Neural progenitor cell (in vitro differentiated cells): Measurements from ENCODE around the gene SLC18B1. TPM values are rescaled to one million over a fixed set of nuclear protein-coding genes. Genes with fewer than 3 reads are reported as not detected.

ENCODE experiments used
- DNase-seq: peaks from one replicate; pipeline ENCODE4 v3.0.0-alpha.2; 2016; ENCODE audit warnings: low spot score
- H2AFZ ChIP-seq: fragments of 200-600 bp; sonication (generic); replicated peaks from 2 replicates; pipeline ENCODE4 v1.6.1; 2016; ENCODE audit warnings: antibody characterized with exemption
- H3F3A ChIP-seq: fragments of 200-600 bp; sonication (generic); 2 replicates; pipeline ENCODE4 v1.6.1; 2016; ENCODE audit warnings: antibody characterized with exemption, low read depth
- H3K27ac ChIP-seq: fragments of 200-600 bp; sonication (generic); 2 replicates; pipeline ENCODE4 v1.5.1; 2016; ENCODE audit warnings: mild to moderate bottlenecking
- H3K27me3 ChIP-seq: fragments of 200-600 bp; sonication (generic); 2 replicates; pipeline ENCODE4 v1.6.1; 2016; ENCODE audit warnings: mild to moderate bottlenecking, moderate library complexity
- H3K36me3 ChIP-seq: fragments of 200-600 bp; sonication (generic); 2 replicates; pipeline ENCODE4 v1.5.1; 2016
- H3K4me1 ChIP-seq: fragments of 200-600 bp; sonication (generic); 2 replicates; pipeline ENCODE4 v1.6.1; 2016; ENCODE audit warnings: mixed run types
- H3K4me2 ChIP-seq: fragments of 200-600 bp; sonication (generic); 2 replicates; pipeline ENCODE4 v1.6.1; 2016
- H3K4me3 ChIP-seq: fragments of 200-600 bp; sonication (generic); 2 replicates; pipeline ENCODE4 v1.5.1; 2016
- H3K79me2 ChIP-seq: fragments of 200-600 bp; sonication (generic); 2 replicates; pipeline ENCODE4 v1.6.1; 2016; ENCODE audit warnings: low read depth
- H3K9ac ChIP-seq: fragments of 200-600 bp; sonication (generic); 2 replicates; pipeline ENCODE4 v1.6.1; 2016
- H3K9me3 ChIP-seq: fragments of 200-600 bp; sonication (generic); 2 replicates; pipeline ENCODE4 v1.5.1; 2016; ENCODE audit warnings: low read depth
- H4K20me1 ChIP-seq: fragments of 200-600 bp; sonication (generic); 2 replicates; pipeline ENCODE4 v1.6.1; 2016; ENCODE audit warnings: low read depth
- H3K27ac Mint-ChIP-seq: 3 replicates; pipeline ENCODE4 v1.8.0; 2021; ENCODE audit warnings: mixed read lengths
- H3K27me3 Mint-ChIP-seq: 2 replicates; pipeline ENCODE4 v1.8.0; 2022; ENCODE audit warnings: low read depth, mild to moderate bottlenecking, inconsistent platforms, moderate library complexity, mixed read lengths; ENCODE audit not compliant: insufficient read depth
- H3K36me3 Mint-ChIP-seq: 3 replicates; pipeline ENCODE4 v1.8.0; 2021; ENCODE audit warnings: mixed read lengths
- H3K4me1 Mint-ChIP-seq: 3 replicates; pipeline ENCODE4 v1.8.0; 2021; ENCODE audit warnings: mixed read lengths
- H3K4me3 Mint-ChIP-seq: 3 replicates; pipeline ENCODE4 v1.8.0; 2021; ENCODE audit warnings: mild to moderate bottlenecking, moderate library complexity, mixed read lengths
- H3K9me3 Mint-ChIP-seq: 3 replicates; pipeline ENCODE4 v1.8.0; 2020; ENCODE audit warnings: mixed read lengths
- CTCF ChIP-seq: fragments of 200-600 bp; sonication (generic); IDR thresholded peaks from 2 replicates; pipeline ENCODE4 v1.5.1; 2017; ENCODE audit warnings: antibody characterized with exemption, mild to moderate bottlenecking
- EZH2 ChIP-seq: fragments of 200-600 bp; sonication (generic); IDR thresholded peaks from 2 replicates; pipeline ENCODE4 v1.6.1; 2017; ENCODE audit warnings: antibody characterized with exemption, mild to moderate bottlenecking, moderate library complexity
- EZH2phosphoT487 ChIP-seq: fragments of 200-600 bp; sonication (generic); IDR thresholded peaks from 2 replicates; pipeline ENCODE4 v1.6.1; 2017; ENCODE audit warnings: antibody characterized with exemption
- small RNA-seq: library from RNA; depleted of rRNA; stranded (forward); fragments of <200 nt; gene quantifications from one replicate; pipeline ENCODE3, GENCODE V24; 2015
- total RNA-seq: library from RNA; depleted of rRNA; stranded (reverse); fragments of >200 nt; gene quantifications from 2 replicates; pipeline ENCODE4 v1.2.3, GENCODE V29; 2015; ENCODE audit warnings: low replicate concordance

SLC18B1 gene
- total RNA-seq, 1 donor from 2014 or later = 4.2 TPM

- no peaks in the 10 kb centered on the region for H3K79me2 ChIP-seq
- H3K4me2 ChIP-seq = no peak overlapping the region
- no peaks in the 10 kb centered on the region for H3K27me3 ChIP-seq
- Mint-ChIP-seq H3K9me3 (no peaks in the 10 kb centered on the region), H3K4me1 (no peaks in the 10 kb centered on the region), H3K4me3 (no peak overlapping the region), H3K36me3 (no peaks in the 10 kb centered on the region), H3K27ac (no peak overlapping the region), H3K27me3 (peaks cover 2% of the 10 kb centered on the region)
- no peak for DNase-seq
- no peak overlapping the region for H2AFZ ChIP-seq
- no peak overlapping the region for H3K9ac ChIP-seq
- no peak overlapping the region for H3K4me3 ChIP-seq
- H4K20me1 ChIP-seq = no peaks in the 10 kb centered on the region
- H3F3A ChIP-seq = no peaks in the 10 kb centered on the region
- no peaks in the 10 kb centered on the region for H3K4me1 ChIP-seq
- H3K36me3 ChIP-seq = no peaks in the 10 kb centered on the region
- no peak overlapping the region for H3K27ac ChIP-seq
- no peaks in the 10 kb centered on the region for H3K9me3 ChIP-seq
- no peak for TF ChIP-seq EZH2phosphoT487
Measured at GRCh38 chr6:132725947-132726607, 72.4 kb downstream of the SLC18B1 start.

GRCh38 chr6:132725471-132725870 lies 73.0 kb downstream of the SLC18B1 start:
- no peaks in the 10 kb centered on the region for H3F3A ChIP-seq
- H2AFZ ChIP-seq = no peak overlapping the region
- no peaks in the 10 kb centered on the region for H3K27me3 ChIP-seq
- no peaks in the 10 kb centered on the region for H3K9me3 ChIP-seq
- H3K9ac ChIP-seq = no peak overlapping the region
- H3K36me3 Mint-ChIP-seq = no peaks in the 10 kb centered on the region
- H3K9me3 Mint-ChIP-seq = no peaks in the 10 kb centered on the region
- H3K4me3 ChIP-seq = no peak overlapping the region
- no peaks in the 10 kb centered on the region for H4K20me1 ChIP-seq
- H3K4me1 ChIP-seq = no peaks in the 10 kb centered on the region
- no peak overlapping the region for H3K27ac ChIP-seq
- no peak overlapping the region for H3K4me2 ChIP-seq
- DNase-seq = no peak
- TF ChIP-seq EZH2phosphoT487 (no peak), CTCF (no peak), EZH2 (no peak)
- H3K36me3 ChIP-seq = no peaks in the 10 kb centered on the region
- no peaks in the 10 kb centered on the region for H3K79me2 ChIP-seq
- H3K4me1 Mint-ChIP-seq = no peaks in the 10 kb centered on the region
- H3K27me3 Mint-ChIP-seq = peaks cover 2% of the 10 kb centered on the region
- no peak overlapping the region for H3K27ac Mint-ChIP-seq
- H3K4me3 Mint-ChIP-seq = no peak overlapping the region

GRCh38 chr6:132719736-132720448 lies 78.5 kb downstream of the SLC18B1 start:
- no peak overlapping the region for H3K27ac ChIP-seq
- Mint-ChIP-seq H3K9me3 (no peaks in the 10 kb centered on the region), H3K4me3 (no peak overlapping the region), H3K4me1 (no peaks in the 10 kb centered on the region), H3K27me3 (peaks cover 2% of the 10 kb centered on the region), H3K36me3 (no peaks in the 10 kb centered on the region), H3K27ac (no peak overlapping the region)
- no peaks in the 10 kb centered on the region for H3K4me1 ChIP-seq
- no peak overlapping the region for H3K4me3 ChIP-seq
- no peak for TF ChIP-seq CTCF
- no peak for TF ChIP-seq EZH2
- no peak for TF ChIP-seq EZH2phosphoT487
- no peak for DNase-seq
- no peaks in the 10 kb centered on the region for H3K9me3 ChIP-seq
- no peaks in the 10 kb centered on the region for H3K27me3 ChIP-seq
- H3K9ac ChIP-seq = no peak overlapping the region
- H2AFZ ChIP-seq = no peak overlapping the region
- H3K4me2 ChIP-seq = no peak overlapping the region
- no peaks in the 10 kb centered on the region for H3K79me2 ChIP-seq
- no peaks in the 10 kb centered on the region for H4K20me1 ChIP-seq
- no peaks in the 10 kb centered on the region for H3K36me3 ChIP-seq
- no peaks in the 10 kb centered on the region for H3F3A ChIP-seq

Small RNA genes within 50 kb of the gene (small RNA-seq; reads per million reads assigned to genes)
- 10.0 reads per million, percentile 95 among the genes with 10 or more reads in this experiment for gene SNORA33
- gene SNORD100 = 3,960 reads per million, percentile 100 among the genes with 10 or more reads in this experiment
- 2,764 reads per million, percentile 100 among the genes with 10 or more reads in this experiment for gene SNORD101

Other genes starting within 250 kb of the SLC18B1 start
- gene TAAR8, start 246.0 kb downstream of the SLC18B1 start, total RNA-seq = not detected in 2 replicates
- not detected in 2 replicates for gene TAAR6, start 228.3 kb downstream of the SLC18B1 start, total RNA-seq
- gene TAAR5, start 208.9 kb downstream of the SLC18B1 start, total RNA-seq = not detected in 2 replicates
- gene TAAR2, start 174.4 kb downstream of the SLC18B1 start, total RNA-seq = not detected in 2 replicates
- not detected in 2 replicates for gene TAAR1, start 139.5 kb downstream of the SLC18B1 start, total RNA-seq
- not detected in 2 replicates for gene VNN1, start 84.6 kb downstream of the SLC18B1 start, total RNA-seq
- gene VNN2, start 40.7 kb downstream of the SLC18B1 start, total RNA-seq = not detected in 2 replicates
- 1,494 and 2,045 TPM in 2 replicates for gene RPS12, start 15.9 kb upstream of the SLC18B1 start, total RNA-seq